ENCODE measurements around the gene RNF220.

Gene RNF220

DNA sequence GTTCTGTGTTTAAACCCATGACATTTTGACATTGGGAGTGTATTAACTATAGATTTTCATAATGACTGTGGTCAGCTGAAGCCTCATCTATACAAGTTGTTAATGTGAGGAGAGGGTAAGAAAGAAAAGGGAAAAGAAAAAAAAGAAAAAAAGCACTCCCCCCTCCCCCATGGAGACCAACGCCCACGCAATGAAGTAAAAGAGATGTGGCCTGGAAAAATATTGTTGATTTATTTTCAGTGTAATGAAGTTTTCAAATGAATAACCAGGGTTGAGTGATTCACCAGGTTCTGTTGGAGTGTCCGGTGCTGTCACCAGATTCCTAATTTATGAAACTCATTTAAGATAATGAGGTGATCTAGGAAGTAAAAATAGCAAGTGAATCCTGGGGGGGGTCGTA lies 4.7 kb downstream of the RNF220 start:
- DNase-seq (ENCODE audit: low read depth in 1 of 2, low spot score in 1 of 2) = no peak
- in situ Hi-C loops (cut with HindIII; ENCODE audit: low pct_unique_long_range_greater_than_20kb, low sequenced_read_pairs) = no loop called here
- TF ChIP-seq JUND (IDR thresholded peaks at IDR 0.05; ENCODE audit: low read depth) = no peak

GRCh38 chr1:44411861-44412260 lies 6.8 kb downstream of the RNF220 start:
- no peak for TF ChIP-seq JUND (IDR thresholded peaks at IDR 0.05; ENCODE audit: low read depth)
- in situ Hi-C loops (cut with HindIII; ENCODE audit: low pct_unique_long_range_greater_than_20kb, low sequenced_read_pairs) = no loop called here
- no peak for DNase-seq (ENCODE audit: low read depth in 1 of 2, low spot score in 1 of 2)

DNA sequence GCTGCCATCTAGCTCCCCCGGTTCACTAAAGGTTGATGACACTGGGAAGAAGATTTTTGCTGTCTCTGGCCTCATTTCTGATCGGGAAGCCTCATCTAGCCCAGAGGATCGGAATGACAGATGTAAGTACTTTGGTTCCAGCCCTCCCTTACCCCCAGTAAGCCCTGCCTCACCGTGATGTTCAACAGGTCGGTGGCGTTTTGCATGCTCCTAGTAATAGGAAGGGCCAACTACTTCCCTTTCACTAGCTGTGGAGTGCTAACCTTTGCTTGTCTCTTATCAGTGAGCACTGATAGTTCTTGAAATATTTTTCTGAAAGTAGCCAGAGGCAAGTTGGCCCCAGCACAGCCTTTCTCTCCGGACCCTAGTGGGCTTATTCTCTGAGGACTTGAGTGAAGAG lies 7.5 kb downstream of the RNF220 start:
- in situ Hi-C loops (cut with HindIII; ENCODE audit: low pct_unique_long_range_greater_than_20kb, low sequenced_read_pairs) = no loop called here
- DNase-seq (ENCODE audit: low read depth in 1 of 2, low spot score in 1 of 2) = no peak
- no peak for TF ChIP-seq JUND (IDR thresholded peaks at IDR 0.05; ENCODE audit: low read depth)

- in situ Hi-C loops (cut with HindIII; ENCODE audit: low pct_unique_long_range_greater_than_20kb, low sequenced_read_pairs) = no loop called here
- no peak for DNase-seq (ENCODE audit: low read depth in 1 of 2, low spot score in 1 of 2)
- no peak for TF ChIP-seq JUND (IDR thresholded peaks at IDR 0.05; ENCODE audit: low read depth)
These were observed 8.7 kb downstream of the RNF220 start for GRCh38 chr1:44413740-44414139.

- DNase-seq (ENCODE audit: low read depth in 1 of 2, low spot score in 1 of 2) = no peak
- in situ Hi-C loops (cut with HindIII; ENCODE audit: low pct_unique_long_range_greater_than_20kb, low sequenced_read_pairs) = no loop called here
- no peak for TF ChIP-seq JUND (IDR thresholded peaks at IDR 0.05; ENCODE audit: low read depth)
These were observed 10.0 kb downstream of the RNF220 start for GRCh38 chr1:44415013-44415412.

GRCh38 chr1:44416408-44416807 lies 11.4 kb downstream of the RNF220 start:
- no peak for TF ChIP-seq JUND (IDR thresholded peaks at IDR 0.05; ENCODE audit: low read depth)
- in situ Hi-C loops (cut with HindIII; ENCODE audit: low pct_unique_long_range_greater_than_20kb, low sequenced_read_pairs) = no loop called here
- DNase-seq (ENCODE audit: low read depth in 1 of 2, low spot score in 1 of 2) = no peak

- no peak for TF ChIP-seq JUND (IDR thresholded peaks at IDR 0.05; ENCODE audit: low read depth)
- in situ Hi-C loops (cut with HindIII; ENCODE audit: low pct_unique_long_range_greater_than_20kb, low sequenced_read_pairs) = no loop called here
- DNase-seq (ENCODE audit: low read depth in 1 of 2, low spot score in 1 of 2) = no peak
These were observed 12.4 kb downstream of the RNF220 start for GRCh38 chr1:44417351-44418021.

GRCh38 chr1:44418022-44418673 lies 13.1 kb downstream of the RNF220 start:
- TF ChIP-seq JUND (IDR thresholded peaks at IDR 0.05; ENCODE audit: low read depth) = no peak
- in situ Hi-C loops (cut with HindIII; ENCODE audit: low pct_unique_long_range_greater_than_20kb, low sequenced_read_pairs) = no loop called here
- DNase-seq (ENCODE audit: low read depth in 1 of 2, low spot score in 1 of 2) = no peak

- TF ChIP-seq JUND (IDR thresholded peaks at IDR 0.05; ENCODE audit: low read depth) = no peak
- in situ Hi-C loops (cut with HindIII; ENCODE audit: low pct_unique_long_range_greater_than_20kb, low sequenced_read_pairs) = no loop called here
These were observed 14.8 kb downstream of the RNF220 start for GRCh38 chr1:44419901-44420300.

DNA sequence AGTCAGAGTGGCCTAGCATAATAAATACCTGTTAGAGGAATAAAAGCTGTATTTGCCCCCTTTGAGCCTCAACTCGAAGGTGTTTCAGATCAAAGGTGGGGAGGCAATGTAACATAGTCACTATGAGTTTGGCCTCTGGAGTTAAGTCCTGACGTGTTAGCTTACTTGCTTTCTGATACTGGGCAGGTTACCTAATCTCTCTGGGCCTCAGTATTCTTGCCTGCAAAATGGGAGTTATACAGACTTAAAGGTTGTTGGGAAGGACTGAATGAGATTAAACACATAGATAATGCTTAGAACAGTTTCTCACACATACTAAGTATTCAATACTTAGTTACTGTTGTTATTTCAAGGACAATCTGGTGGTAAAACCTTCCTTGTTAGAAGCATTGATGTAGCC lies 15.5 kb downstream of the RNF220 start:
- no peak for TF ChIP-seq JUND (IDR thresholded peaks at IDR 0.05; ENCODE audit: low read depth)
- in situ Hi-C loops (cut with HindIII; ENCODE audit: low pct_unique_long_range_greater_than_20kb, low sequenced_read_pairs) = no loop called here
- DNase-seq (ENCODE audit: low read depth in 1 of 2, low spot score in 1 of 2) = no peak

More at GRCh38 chr1:44419901-44420300, 14.8 kb downstream of the RNF220 start:
- no peak for DNase-seq (ENCODE audit: low read depth in 1 of 2, low spot score in 1 of 2)

- in situ Hi-C loops (cut with HindIII; ENCODE audit: low pct_unique_long_range_greater_than_20kb, low sequenced_read_pairs) = no loop called here
- no peak for DNase-seq (ENCODE audit: low read depth in 1 of 2, low spot score in 1 of 2)
These were observed 16.4 kb downstream of the RNF220 start for GRCh38 chr1:44421446-44421884.

GRCh38 chr1:44422161-44422560 lies 17.1 kb downstream of the RNF220 start:
- in situ Hi-C loops (cut with HindIII; ENCODE audit: low pct_unique_long_range_greater_than_20kb, low sequenced_read_pairs) = no loop called here
- no peak for DNase-seq (ENCODE audit: low read depth in 1 of 2, low spot score in 1 of 2)
- no peak for TF ChIP-seq JUND (IDR thresholded peaks at IDR 0.05; ENCODE audit: low read depth)

More at GRCh38 chr1:44421446-44421884, 16.4 kb downstream of the RNF220 start:
- TF ChIP-seq JUND (IDR thresholded peaks at IDR 0.05; ENCODE audit: low read depth) = no peak

All from T47D (cell line).